A549 treated with CpdA at 1 μM for 4 hours (cell line): ENCODE results near the gene COQ5. TPM values are rescaled to one million over a fixed set of nuclear protein-coding genes. Genes with fewer than 3 reads are reported as not detected.

Experiments
- total RNA-seq: library from RNA; stranded (reverse); fragments of 200-300 nt; extraction: Qiagen RNA extraction; gene quantifications from 5 replicates; pipeline ENCODE4 v1.2.3, GENCODE V29; 2022; ENCODE audit warnings: low read depth

The COQ5 gene
- total RNA-seq = 26.4 to 30.7 TPM (median 28.3 TPM) in 5 replicates

GRCh38 chr12:120528861-120529525, at the start of gene COQ5:
Gene COQ5, minus strand, starts transcription at chr12:120529158. Its CDS starts 17 bp downstream, at chr12:120529141.

GRCh38 chr12:120534203-120534702, 5.3 kb upstream of the COQ5 start, which contains the start of gene RNF10:
Gene RNF10, plus strand, starts transcription at chr12:120534356. Its CDS starts 456 bp downstream, at chr12:120534812.

GRCh38 chr12:120495731-120496412, 33.1 kb downstream of the COQ5 start, which contains the start of gene DYNLL1:
Gene DYNLL1, plus strand, starts transcription at chr12:120496113. Its CDS starts 309 bp downstream, at chr12:120496422.

GRCh38 chr12:120469450-120470149, 59.4 kb downstream of the COQ5 start, which contains the start of gene SRSF9:
Gene SRSF9, minus strand, starts transcription at chr12:120469748. Its CDS starts 139 bp downstream, at chr12:120469609.

Other genes starting within 250 kb of the COQ5 start
- not detected in 5 replicates for gene RNU4-2, start 237.3 kb downstream of the COQ5 start, total RNA-seq
- 18.3 TPM in 1 of 5 replicates, not detected in the others for gene RNU4-1, start 235.9 kb downstream of the COQ5 start, total RNA-seq
- gene SIRT4, start 226.8 kb downstream of the COQ5 start, total RNA-seq = 0.87 to 1.2 TPM (median 1.1 TPM) in 5 replicates
- gene PLA2G1B, start 201.4 kb downstream of the COQ5 start, total RNA-seq = not detected in 5 replicates
- gene MSI1, start 160.0 kb downstream of the COQ5 start, total RNA-seq = 1.3 to 1.7 TPM (median 1.5 TPM) in 5 replicates
- 629 to 874 TPM (median 817 TPM) in 5 replicates for gene COX6A1, start 91.0 kb downstream of the COQ5 start, total RNA-seq
- gene TRIAP1, start 82.8 kb downstream of the COQ5 start, total RNA-seq = 73.7 to 84.0 TPM (median 78.3 TPM) in 5 replicates
- 23.9 to 27.3 TPM (median 25.2 TPM) in 5 replicates for gene GATC, start 82.7 kb downstream of the COQ5 start, total RNA-seq
- gene SRSF9, start 59.4 kb downstream of the COQ5 start, total RNA-seq = 191 to 237 TPM (median 218 TPM) in 5 replicates
- gene DYNLL1, start 33.0 kb downstream of the COQ5 start, total RNA-seq = 634 to 760 TPM (median 694 TPM) in 5 replicates
- 96.4 to 124 TPM (median 106 TPM) in 5 replicates for gene RNF10, start 5.2 kb upstream of the COQ5 start, total RNA-seq
- 51.6 to 57.9 TPM (median 55.7 TPM) in 5 replicates for gene POP5, start 52.2 kb upstream of the COQ5 start, total RNA-seq
- gene CABP1, start 111.5 kb upstream of the COQ5 start, total RNA-seq = 0.14 to 0.30 TPM (median 0.29 TPM) in 4 of 5 replicates, not detected in the other
- 91.6 to 113 TPM (median 101 TPM) in 5 replicates for gene MLEC, start 158.0 kb upstream of the COQ5 start, total RNA-seq
- 23.1 to 29.9 TPM (median 28.4 TPM) in 5 replicates for gene UNC119B, start 181.3 kb upstream of the COQ5 start, total RNA-seq
- 8.0 to 11.6 TPM (median 9.7 TPM) in 5 replicates for gene ACADS, start 196.7 kb upstream of the COQ5 start, total RNA-seq